ENCODE measurements around the gene SLC43A2.

DNA sequence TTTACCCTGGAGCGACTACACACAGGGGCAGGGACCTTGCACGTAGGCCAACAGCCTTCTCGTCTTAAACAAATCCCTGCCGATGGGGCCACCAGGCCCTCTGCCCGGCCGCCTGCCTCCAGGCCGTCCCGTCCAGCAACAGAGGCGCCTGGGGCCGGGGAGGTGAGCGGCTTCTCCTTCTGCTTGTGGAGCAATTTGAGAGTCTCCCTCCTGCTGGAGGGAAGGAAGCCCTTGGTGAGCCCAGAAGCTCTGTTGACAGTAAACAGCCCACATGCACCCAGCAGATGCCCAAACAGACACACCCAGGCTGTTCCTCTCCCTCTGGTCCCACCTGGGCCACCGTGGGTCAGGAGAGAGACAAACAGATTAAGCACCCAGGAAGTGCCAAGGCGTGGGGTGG lies 8.1 kb downstream of the SLC43A2 start:
- TF ChIP-seq, protein P1, sequence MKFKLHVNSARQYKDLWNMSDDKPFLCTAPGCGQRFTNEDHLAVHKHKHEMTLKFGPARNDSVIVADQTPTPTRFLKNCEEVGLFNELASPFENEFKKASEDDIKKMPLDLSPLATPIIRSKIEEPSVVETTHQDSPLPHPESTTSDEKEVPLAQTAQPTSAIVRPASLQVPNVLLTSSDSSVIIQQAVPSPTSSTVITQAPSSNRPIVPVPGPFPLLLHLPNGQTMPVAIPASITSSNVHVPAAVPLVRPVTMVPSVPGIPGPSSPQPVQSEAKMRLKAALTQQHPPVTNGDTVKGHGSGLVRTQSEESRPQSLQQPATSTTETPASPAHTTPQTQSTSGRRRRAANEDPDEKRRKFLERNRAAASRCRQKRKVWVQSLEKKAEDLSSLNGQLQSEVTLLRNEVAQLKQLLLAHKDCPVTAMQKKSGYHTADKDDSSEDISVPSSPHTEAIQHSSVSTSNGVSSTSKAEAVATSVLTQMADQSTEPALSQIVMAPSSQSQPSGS (CRISPR knock-in tag; IDR thresholded peaks at IDR 0.05; ENCODE audit: borderline replicate concordance, low read depth), result no peak
- TF ChIP-seq, protein P2, sequence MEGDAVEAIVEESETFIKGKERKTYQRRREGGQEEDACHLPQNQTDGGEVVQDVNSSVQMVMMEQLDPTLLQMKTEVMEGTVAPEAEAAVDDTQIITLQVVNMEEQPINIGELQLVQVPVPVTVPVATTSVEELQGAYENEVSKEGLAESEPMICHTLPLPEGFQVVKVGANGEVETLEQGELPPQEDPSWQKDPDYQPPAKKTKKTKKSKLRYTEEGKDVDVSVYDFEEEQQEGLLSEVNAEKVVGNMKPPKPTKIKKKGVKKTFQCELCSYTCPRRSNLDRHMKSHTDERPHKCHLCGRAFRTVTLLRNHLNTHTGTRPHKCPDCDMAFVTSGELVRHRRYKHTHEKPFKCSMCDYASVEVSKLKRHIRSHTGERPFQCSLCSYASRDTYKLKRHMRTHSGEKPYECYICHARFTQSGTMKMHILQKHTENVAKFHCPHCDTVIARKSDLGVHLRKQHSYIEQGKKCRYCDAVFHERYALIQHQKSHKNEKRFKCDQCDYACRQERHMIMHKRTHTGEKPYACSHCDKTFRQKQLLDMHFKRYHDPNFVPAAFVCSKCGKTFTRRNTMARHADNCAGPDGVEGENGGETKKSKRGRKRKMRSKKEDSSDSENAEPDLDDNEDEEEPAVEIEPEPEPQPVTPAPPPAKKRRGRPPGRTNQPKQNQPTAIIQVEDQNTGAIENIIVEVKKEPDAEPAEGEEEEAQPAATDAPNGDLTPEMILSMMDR (IDR thresholded peaks at IDR 0.05), result no peak
- no peak for TF ChIP-seq NFE2L1 (CRISPR knock-in tag; IDR thresholded peaks at IDR 0.05)
- TF ChIP-seq SP1 (CRISPR knock-in tag; conservative IDR thresholded peaks at IDR 0.05), result no peak
- TF ChIP-seq, protein P3, sequence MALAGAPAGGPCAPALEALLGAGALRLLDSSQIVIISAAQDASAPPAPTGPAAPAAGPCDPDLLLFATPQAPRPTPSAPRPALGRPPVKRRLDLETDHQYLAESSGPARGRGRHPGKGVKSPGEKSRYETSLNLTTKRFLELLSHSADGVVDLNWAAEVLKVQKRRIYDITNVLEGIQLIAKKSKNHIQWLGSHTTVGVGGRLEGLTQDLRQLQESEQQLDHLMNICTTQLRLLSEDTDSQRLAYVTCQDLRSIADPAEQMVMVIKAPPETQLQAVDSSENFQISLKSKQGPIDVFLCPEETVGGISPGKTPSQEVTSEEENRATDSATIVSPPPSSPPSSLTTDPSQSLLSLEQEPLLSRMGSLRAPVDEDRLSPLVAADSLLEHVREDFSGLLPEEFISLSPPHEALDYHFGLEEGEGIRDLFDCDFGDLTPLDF (CRISPR knock-in tag; IDR thresholded peaks at IDR 0.05), result no peak
- no peak for TF ChIP-seq CREB1 (CRISPR knock-in tag; IDR thresholded peaks at IDR 0.05)
- no peak for TF ChIP-seq NR3C1 (CRISPR knock-in tag; conservative IDR thresholded peaks at IDR 0.05; ENCODE audit: low read depth)
- no peak for TF ChIP-seq JUN (CRISPR knock-in tag; IDR thresholded peaks at IDR 0.05)
- TF ChIP-seq ATF1 (CRISPR knock-in tag; IDR thresholded peaks at IDR 0.05), result no peak
- no peak for TF ChIP-seq TEAD1 (CRISPR knock-in tag; IDR thresholded peaks at IDR 0.05)
- TF ChIP-seq IRF2 (CRISPR knock-in tag; IDR thresholded peaks at IDR 0.05; ENCODE audit: borderline replicate concordance, low read depth), result no peak
- TF ChIP-seq, protein P4, sequence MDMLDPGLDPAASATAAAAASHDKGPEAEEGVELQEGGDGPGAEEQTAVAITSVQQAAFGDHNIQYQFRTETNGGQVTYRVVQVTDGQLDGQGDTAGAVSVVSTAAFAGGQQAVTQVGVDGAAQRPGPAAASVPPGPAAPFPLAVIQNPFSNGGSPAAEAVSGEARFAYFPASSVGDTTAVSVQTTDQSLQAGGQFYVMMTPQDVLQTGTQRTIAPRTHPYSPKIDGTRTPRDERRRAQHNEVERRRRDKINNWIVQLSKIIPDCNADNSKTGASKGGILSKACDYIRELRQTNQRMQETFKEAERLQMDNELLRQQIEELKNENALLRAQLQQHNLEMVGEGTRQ (CRISPR knock-in tag; IDR thresholded peaks at IDR 0.05), result no peak
- no peak for TF ChIP-seq ZNF423 (CRISPR knock-in tag; IDR thresholded peaks at IDR 0.05)
- no peak for TF ChIP-seq RORB (CRISPR knock-in tag; IDR thresholded peaks at IDR 0.05)
